H9 (cell line): ENCODE results near the gene DENND4B. TPM values are rescaled to one million over a fixed set of nuclear protein-coding genes. Genes with fewer than 3 reads are reported as not detected.

ENCODE experiments used
- DNase-seq: peaks from one replicate; pipeline ENCODE4 v3.0.0-alpha.2; 2017
- H2AFZ ChIP-seq: one replicate; pipeline ENCODE4 v1.6.1; 2013; ENCODE audit warnings: mild to moderate bottlenecking, low read length, control low read depth, moderate library complexity
- H2AK5ac ChIP-seq: 2 replicates; pipeline ENCODE4 v1.6.1; 2013; ENCODE audit warnings: low read length, control low read depth, mixed read lengths; ENCODE audit not compliant: insufficient read length
- H2BK120ac ChIP-seq: one replicate; pipeline ENCODE4 v1.6.1; 2013; ENCODE audit warnings: low read depth, mild to moderate bottlenecking, low read length, control low read depth, inconsistent platforms; ENCODE audit not compliant: poor library complexity, severe bottlenecking
- H2BK12ac ChIP-seq: 2 replicates; pipeline ENCODE4 v1.6.1; 2013; ENCODE audit warnings: low read length, control low read depth, mixed read lengths, low read depth; ENCODE audit not compliant: insufficient read length
- H2BK15ac ChIP-seq: 2 replicates; pipeline ENCODE4 v1.6.1; 2013; ENCODE audit warnings: low read depth, low read length, control low read depth
- H2BK20ac ChIP-seq: one replicate; pipeline ENCODE4 v1.6.1; 2013; ENCODE audit warnings: low read depth, mild to moderate bottlenecking, low read length, control low read depth, inconsistent platforms; ENCODE audit not compliant: poor library complexity, severe bottlenecking
- H2BK5ac ChIP-seq: 2 replicates; pipeline ENCODE4 v1.6.1; 2013; ENCODE audit warnings: low read length, control low read depth, mixed read lengths; ENCODE audit not compliant: insufficient read length
- H3K14ac ChIP-seq: 2 replicates; pipeline ENCODE4 v1.6.1; 2013; ENCODE audit warnings: low read length, control low read depth; ENCODE audit not compliant: insufficient read depth
- H3K18ac ChIP-seq: 2 replicates; pipeline ENCODE4 v1.6.1; 2013; ENCODE audit warnings: low read depth, mild to moderate bottlenecking, mixed read lengths, low read length, control low read depth; ENCODE audit not compliant: insufficient read length
- H3K23ac ChIP-seq: 2 replicates; pipeline ENCODE4 v1.6.1; 2013; ENCODE audit warnings: low read length, control low read depth, mixed read lengths, low read depth; ENCODE audit not compliant: insufficient read length
- H3K23me2 ChIP-seq: 2 replicates; pipeline ENCODE4 v1.6.1; 2013; ENCODE audit warnings: low read depth, mild to moderate bottlenecking, mixed read lengths, low read length, control low read depth; ENCODE audit not compliant: insufficient read length, poor library complexity, severe bottlenecking
- H3K27ac ChIP-seq: 2 replicates; pipeline ENCODE4 v1.5.1; 2013; ENCODE audit warnings: low read length, control low read depth, mixed read lengths, low read depth; ENCODE audit not compliant: insufficient read length
- H3K27me3 ChIP-seq: 2 replicates; pipeline ENCODE4 v1.6.1; 2013; ENCODE audit warnings: low read length, control low read depth, inconsistent platforms; ENCODE audit not compliant: insufficient read depth
- H3K4ac ChIP-seq: 2 replicates; pipeline ENCODE4 v1.6.1; 2013; ENCODE audit warnings: low read depth, mild to moderate bottlenecking, control low read depth, inconsistent platforms, low read length, moderate library complexity
- H3K4me1 ChIP-seq: 2 replicates; pipeline ENCODE4 v1.6.1; 2013; ENCODE audit warnings: low read length, control low read depth, inconsistent platforms; ENCODE audit not compliant: insufficient read depth
- H3K4me2 ChIP-seq: 2 replicates; pipeline ENCODE4 v1.6.1; 2013; ENCODE audit warnings: low read length, control low read depth, mixed read lengths; ENCODE audit not compliant: insufficient read length, insufficient read depth
- H3K56ac ChIP-seq: 2 replicates; pipeline ENCODE4 v1.6.1; 2013; ENCODE audit warnings: low read depth, mild to moderate bottlenecking, mixed read lengths, low read length, control low read depth; ENCODE audit not compliant: insufficient read length
- H3K79me1 ChIP-seq: 2 replicates; pipeline ENCODE4 v1.6.1; 2013; ENCODE audit warnings: low read depth, mild to moderate bottlenecking, moderate library complexity, low read length, control low read depth, inconsistent platforms; ENCODE audit not compliant: insufficient read depth, poor library complexity, severe bottlenecking
- H3K79me2 ChIP-seq: 2 replicates; pipeline ENCODE4 v1.6.1; 2013; ENCODE audit warnings: low read length, control low read depth, inconsistent platforms; ENCODE audit not compliant: insufficient read depth
- H3K9ac ChIP-seq: 2 replicates; pipeline ENCODE4 v1.6.1; 2013; ENCODE audit warnings: low read length, control low read depth, mixed read lengths; ENCODE audit not compliant: insufficient read length; ENCODE audit errors: extremely low read depth
- H3K9me3 ChIP-seq: one replicate; pipeline ENCODE4 v1.6.1; 2013; ENCODE audit warnings: low read depth, low read length, inconsistent platforms; ENCODE audit not compliant: control insufficient read depth
- H3T11ph ChIP-seq: one replicate; pipeline ENCODE4 v1.6.1; 2013; ENCODE audit warnings: mild to moderate bottlenecking, low read length, control low read depth, inconsistent platforms
- H4K20me1 ChIP-seq: one replicate; pipeline ENCODE4 v1.6.1; 2013; ENCODE audit not compliant: control insufficient read depth, insufficient read length, insufficient read depth
- H4K5ac ChIP-seq: 2 replicates; pipeline ENCODE4 v1.6.1; 2013; ENCODE audit warnings: low read depth, mild to moderate bottlenecking, mixed read lengths, low read length, control low read depth; ENCODE audit not compliant: insufficient read length
- H4K8ac ChIP-seq: replicated peaks from 2 replicates; pipeline ENCODE4 v1.6.1; 2013; ENCODE audit warnings: low read length, control low read depth, mixed read lengths, low read depth; ENCODE audit not compliant: insufficient read length
- H4K91ac ChIP-seq: 2 replicates; pipeline ENCODE4 v1.6.1; 2013; ENCODE audit warnings: low read depth, mild to moderate bottlenecking, moderate library complexity, mixed read lengths, low read length, control low read depth; ENCODE audit not compliant: insufficient read length
- H3K27ac Mint-ChIP-seq, 3 experiments: 2 replicates in 2 of 3; 3 replicates in 1 of 3; pipeline ENCODE4 v1.8.0; 2020 to 2021; ENCODE audit warnings: mixed read lengths in 3 of 3, mild to moderate bottlenecking in 1 of 3, moderate library complexity in 1 of 3
- H3K27me3 Mint-ChIP-seq: 2 replicates; pipeline ENCODE4 v1.8.0; 2021; ENCODE audit warnings: low read depth, mild to moderate bottlenecking, moderate library complexity, mixed read lengths
- H3K36me3 Mint-ChIP-seq, 3 experiments: 2 replicates in 2 of 3; 3 replicates in 1 of 3; pipeline ENCODE4 v1.8.0; 2020 to 2021; ENCODE audit warnings: low read depth in 3 of 3, mixed read lengths in 3 of 3; ENCODE audit not compliant: insufficient read depth in 1 of 3
- H3K4me1 Mint-ChIP-seq, 2 experiments: 2 replicates each; pipeline ENCODE4 v1.8.0; 2020; ENCODE audit warnings: mixed read lengths in 2 of 2
- H3K4me3 Mint-ChIP-seq, 2 experiments: 2 replicates in 1 of 2; 3 replicates in 1 of 2; pipeline ENCODE4 v1.8.0; 2020 to 2021; ENCODE audit warnings: mild to moderate bottlenecking in 2 of 2, mixed read lengths in 2 of 2, moderate library complexity in 1 of 2
- H3K9me3 Mint-ChIP-seq, 2 experiments: 2 replicates in 1 of 2; 3 replicates in 1 of 2; pipeline ENCODE4 v1.8.0; 2020; ENCODE audit warnings: mild to moderate bottlenecking in 2 of 2, mixed read lengths in 2 of 2, moderate library complexity in 1 of 2
- WGBS: extraction: QIAGEN DNeasy Blood & Tissue Kit; methylation state at CpG from one replicate; pipeline ENCODE4 v1.1.7; 2013; ENCODE audit warnings: missing lambda C conversion rate, low lambda C conversion rate, mixed read lengths; ENCODE audit not compliant: insufficient read length; ENCODE audit errors: extremely low coverage; 5-methylcytosine and 5-hydroxymethylcytosine counted together
- total RNA-seq: library from RNA; stranded (reverse); gene quantifications from 2 replicates; pipeline ENCODE4 v1.2.1, GENCODE V29; 2021
- TF ChIP-seq, protein P1 (sequence below): fragments of 200-600 bp; sonication (generic); conservative IDR thresholded peaks from 3 replicates; pipeline ENCODE4 v1.8.0; 2021; ENCODE audit warnings: antibody characterized with exemption, mild to moderate bottlenecking

The DENND4B gene
- total RNA-seq, 1 experiment from 2014 or later = 84.6 TPM

DNA sequence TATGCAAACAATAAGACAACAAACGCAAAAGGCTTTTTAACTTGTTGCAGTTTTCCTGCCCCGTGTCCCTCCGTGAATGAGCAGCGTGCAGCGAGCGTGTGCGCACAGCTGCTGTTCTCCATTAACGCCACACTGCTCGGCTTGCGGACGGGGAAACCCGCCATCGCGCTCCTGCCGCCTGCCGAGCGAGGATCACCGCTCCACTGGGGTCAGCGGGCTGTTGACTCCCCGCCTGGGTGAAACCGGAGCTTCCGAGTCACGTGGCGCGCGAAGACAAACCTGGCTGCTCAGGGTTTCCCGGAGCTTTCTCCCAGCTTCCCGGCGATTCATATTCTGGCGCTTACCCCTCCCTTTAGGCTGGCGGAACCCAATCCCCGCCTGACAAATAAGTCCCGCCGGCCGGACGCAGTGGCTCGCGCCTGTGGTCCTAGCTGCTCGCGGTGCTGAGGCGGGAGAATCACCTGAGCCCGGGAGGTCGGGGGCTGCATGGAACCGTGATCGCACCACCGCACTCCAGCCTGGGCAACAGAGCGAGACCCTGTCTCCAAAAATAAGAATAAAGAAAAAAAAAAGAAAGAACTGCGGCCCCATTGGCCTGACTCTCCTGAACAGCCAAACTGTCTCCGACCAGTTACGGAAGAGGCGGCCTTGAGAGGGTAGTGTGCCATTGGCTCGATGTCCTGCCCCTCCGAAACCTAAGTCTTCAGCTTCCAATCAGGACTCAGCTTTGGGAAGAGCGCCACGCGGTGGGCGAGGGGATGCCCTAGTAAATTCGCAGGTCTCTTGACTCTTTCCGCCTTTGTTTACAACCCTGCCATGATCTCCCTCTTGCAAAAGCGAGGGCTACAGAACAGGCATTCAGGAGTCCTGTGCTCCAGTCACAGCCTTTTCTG is 20.8 kb upstream of the DENND4B start, which contains the start of gene CREB3L4:
Gene CREB3L4, plus strand, starts transcription at position 796 of the 893 bp plus-strand sequence. CDS start 624 bp downstream, outside the sequence.
- H3K79me2 ChIP-seq = peaks cover 6% of the 10 kb centered on the region; the same call in 1 of the 2 replicates
- no peak within 1 kb of the TSS for H2AK5ac ChIP-seq
- no peak within 1 kb of the TSS for H2BK5ac ChIP-seq
- no peak within 1 kb of the TSS for H2BK120ac ChIP-seq
- peak within 1 kb of the TSS; percentile 81 for H3K4me2 ChIP-seq
- peak within 1 kb of the TSS; percentile 0 for H4K5ac ChIP-seq
- H3K4me1 Mint-ChIP-seq = peaks cover 31 to 44% of the 10 kb centered on the region in 2 experiments
- no peak within 1 kb of the TSS for H3K56ac ChIP-seq
- H3K27ac ChIP-seq = peak within 1 kb of the TSS; percentile 92
- peak; percentile 96 for DNase-seq
- no CpG with 5 or more reads among the region's 60 CpGs for WGBS
- peaks cover 0 to 4% of the 10 kb centered on the region in 2 experiments; a peak in 2 of 5 replicates for H3K9me3 Mint-ChIP-seq
- no peaks in the 10 kb centered on the region for H3K4me1 ChIP-seq
- H2AFZ ChIP-seq = no peak within 1 kb of the TSS
- peak within 1 kb of the TSS; percentile 94 for H3K9ac ChIP-seq
- peaks cover 21% of the 10 kb centered on the region for H3K23me2 ChIP-seq
- no peaks in the 10 kb centered on the region for H4K20me1 ChIP-seq
- H3K27ac Mint-ChIP-seq = peak within 1 kb of the TSS; percentile 99 to 100 (median 99)
- peak within 1 kb of the TSS; percentile 77 for H3K18ac ChIP-seq
- H2BK20ac ChIP-seq = no peak within 1 kb of the TSS
- H4K8ac ChIP-seq = no peak within 1 kb of the TSS
- H3K27me3 Mint-ChIP-seq = no peaks in the 10 kb centered on the region
- peak within 1 kb of the TSS; percentile 85; the same call in 1 of the 2 replicates for H3K14ac ChIP-seq
- H3K23ac ChIP-seq = no peak within 1 kb of the TSS
- no peak within 1 kb of the TSS for H3T11ph ChIP-seq
- TF ChIP-seq, protein P1, sequence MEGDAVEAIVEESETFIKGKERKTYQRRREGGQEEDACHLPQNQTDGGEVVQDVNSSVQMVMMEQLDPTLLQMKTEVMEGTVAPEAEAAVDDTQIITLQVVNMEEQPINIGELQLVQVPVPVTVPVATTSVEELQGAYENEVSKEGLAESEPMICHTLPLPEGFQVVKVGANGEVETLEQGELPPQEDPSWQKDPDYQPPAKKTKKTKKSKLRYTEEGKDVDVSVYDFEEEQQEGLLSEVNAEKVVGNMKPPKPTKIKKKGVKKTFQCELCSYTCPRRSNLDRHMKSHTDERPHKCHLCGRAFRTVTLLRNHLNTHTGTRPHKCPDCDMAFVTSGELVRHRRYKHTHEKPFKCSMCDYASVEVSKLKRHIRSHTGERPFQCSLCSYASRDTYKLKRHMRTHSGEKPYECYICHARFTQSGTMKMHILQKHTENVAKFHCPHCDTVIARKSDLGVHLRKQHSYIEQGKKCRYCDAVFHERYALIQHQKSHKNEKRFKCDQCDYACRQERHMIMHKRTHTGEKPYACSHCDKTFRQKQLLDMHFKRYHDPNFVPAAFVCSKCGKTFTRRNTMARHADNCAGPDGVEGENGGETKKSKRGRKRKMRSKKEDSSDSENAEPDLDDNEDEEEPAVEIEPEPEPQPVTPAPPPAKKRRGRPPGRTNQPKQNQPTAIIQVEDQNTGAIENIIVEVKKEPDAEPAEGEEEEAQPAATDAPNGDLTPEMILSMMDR = peak; percentile 48; the same call in 2 of the 3 replicates
- no peaks in the 10 kb centered on the region for H3K27me3 ChIP-seq
- H3K36me3 Mint-ChIP-seq = peaks cover 10 to 17% (median 17%) of the 10 kb centered on the region in 3 experiments; a peak in 6 of 7 replicates
- H3K9me3 ChIP-seq = no peaks in the 10 kb centered on the region
- no peak within 1 kb of the TSS for H4K91ac ChIP-seq
- no peak within 1 kb of the TSS for H3K4ac ChIP-seq
- peaks cover 3% of the 10 kb centered on the region for H3K79me1 ChIP-seq
- H2BK12ac ChIP-seq = no peak within 1 kb of the TSS
- no peak within 1 kb of the TSS for H2BK15ac ChIP-seq
- peak within 1 kb of the TSS; percentile 87 to 96 for H3K4me3 Mint-ChIP-seq
